ENCODE results near the gene OLFML2B. TPM values are rescaled to one million over a fixed set of nuclear protein-coding genes. Genes with fewer than 3 reads are reported as not detected.

The OLFML2B gene
- total and polyA plus RNA-seq, 12 donors = 5.5 to 24.4 (median 15.7) TPM

GRCh38 chr1:161998811-161999210, 24.9 kb downstream of the OLFML2B start:
- Histone ChIP-seq H3K9me3 (replicated peaks in 1 of 3) (no peaks in the 10 kb centered on the region), H3K4me1 (replicated peaks in 1 of 2) (no peaks in the 10 kb centered on the region), H3K27ac (no peak overlapping the region), H3K27me3 (no peaks in the 10 kb centered on the region), H3K36me3 (replicated peaks in 1 of 2) (no peaks in the 10 kb centered on the region), H3K4me3 (no peak overlapping the region)
- intact Hi-C loops (cut with DNase I) = no loop called here
- peak in 2 of 7 donors; percentile 27 to 36 for DNase-seq
- no peak for TF ChIP-seq CTCF (IDR thresholded peaks at IDR 0.05)
- TF ChIP-seq POLR2A (IDR thresholded peaks at IDR 0.05) = no peak
- WGBS, 4 donors = 84 to 87% (median 85%) methylated on average over 5 of the region's 5 CpGs

GRCh38 chr1:161997152-161997551, 26.5 kb downstream of the OLFML2B start:
- TF ChIP-seq POLR2A (IDR thresholded peaks at IDR 0.05) (no peak), CTCF (IDR thresholded peaks at IDR 0.05) (no peak)
- DNase-seq = no peak
- Histone ChIP-seq H3K27ac (no peak overlapping the region), H3K27me3 (no peaks in the 10 kb centered on the region), H3K9me3 (replicated peaks in 1 of 3) (no peaks in the 10 kb centered on the region), H3K4me1 (replicated peaks in 1 of 2) (no peaks in the 10 kb centered on the region), H3K36me3 (replicated peaks in 1 of 2) (no peaks in the 10 kb centered on the region), H3K4me3 (no peak overlapping the region)
- intact Hi-C loops (cut with DNase I) = no loop called here
- 84 to 100% (median 91%) methylated on average over 1 of the region's 1 CpG for WGBS, 4 donors

GRCh38 chr1:161994175-161994668, 29.4 kb downstream of the OLFML2B start:
- no peak overlapping the region for H3K4me3 ChIP-seq
- H3K36me3 ChIP-seq (replicated peaks in 1 of 2) = no peaks in the 10 kb centered on the region
- no peak for TF ChIP-seq POLR2A (IDR thresholded peaks at IDR 0.05)
- no peak for TF ChIP-seq CTCF (IDR thresholded peaks at IDR 0.05)
- intact Hi-C loops (cut with DNase I) = no loop called here
- no peaks in the 10 kb centered on the region for H3K9me3 ChIP-seq (replicated peaks in 1 of 3)
- no peak overlapping the region for H3K27ac ChIP-seq
- DNase-seq = no peak
- WGBS, 4 donors = 73 to 84% (median 81%) methylated on average over 5 to 9 of the region's 9 CpGs
- H3K27me3 ChIP-seq = no peaks in the 10 kb centered on the region
- no peaks in the 10 kb centered on the region for H3K4me1 ChIP-seq (replicated peaks in 1 of 2)

- no peaks in the 10 kb centered on the region for H3K4me1 ChIP-seq (replicated peaks in 1 of 2)
- TF ChIP-seq CTCF (IDR thresholded peaks at IDR 0.05) (no peak), POLR2A (IDR thresholded peaks at IDR 0.05) (no peak)
- no peak overlapping the region for H3K4me3 ChIP-seq
- no peak for DNase-seq
- H3K36me3 ChIP-seq (replicated peaks in 1 of 2) = no peaks in the 10 kb centered on the region
- intact Hi-C loops (cut with DNase I) = no loop called here
- H3K27me3 ChIP-seq = no peaks in the 10 kb centered on the region
- WGBS, 4 donors = 84 to 93% (median 90%) methylated on average over 11 of the region's 11 CpGs
- H3K9me3 ChIP-seq (replicated peaks in 1 of 3) = no peaks in the 10 kb centered on the region
- H3K27ac ChIP-seq = no peak overlapping the region
Measured at GRCh38 chr1:161993576-161993975, 30.1 kb downstream of the OLFML2B start.
